ENCODE results near the gene WNT3.

The WNT3 gene

GRCh38 chr17:46777943-46778915, 40.3 kb downstream of the WNT3 start:
- Histone ChIP-seq H3K79me1 (ENCODE audit: low read length) (peaks cover 31% of the 10 kb centered on the region), H4K8ac (ENCODE audit: low read depth, low read length) (no peak overlapping the region), H3K4me1 (ENCODE audit: control insufficient read depth, low read depth, low read length) (peaks cover 25% of the 10 kb centered on the region), H3K4me3 (ENCODE audit: low read length) (no peak overlapping the region), H3K27me3 (ENCODE audit: insufficient read depth, low read length, poor library complexity) (no peaks in the 10 kb centered on the region), H3K9ac (ENCODE audit: low read length) (no peak overlapping the region), H2BK120ac (ENCODE audit: low read depth, low read length) (no peak overlapping the region), H3K23ac (ENCODE audit: low read length) (no peak overlapping the region), H3K36me3 (ENCODE audit: control insufficient read depth, insufficient read depth, low read length) (peaks cover 2% of the 10 kb centered on the region), H3K56ac (ENCODE audit: low read length) (no peak overlapping the region), H3K27ac (ENCODE audit: low read depth, low read length) (no peak overlapping the region), H2BK5ac (ENCODE audit: low read length) (no peak overlapping the region), H3K4ac (ENCODE audit: low read depth, low read length) (no peak overlapping the region), H3K4me2 (ENCODE audit: low read length) (no peak overlapping the region), H2BK15ac (replicated peaks; ENCODE audit: low read depth) (no peak overlapping the region), H4K5ac (ENCODE audit: low read length) (no peak overlapping the region), H3K79me2 (ENCODE audit: control insufficient read depth, insufficient read depth, low read length) (peaks cover 26% of the 10 kb centered on the region), H3K18ac (ENCODE audit: low read length) (no peak overlapping the region), H2AK5ac (ENCODE audit: low read length) (no peak overlapping the region)
- WGBS (ENCODE audit: extremely low coverage, insufficient coverage, low lambda C conversion rate) = no CpG with 5 or more reads among the region's 23 CpGs
- DNase-seq = peak; percentile 71

- H3K79me1 ChIP-seq (ENCODE audit: low read length) = peaks cover 24% of the 10 kb centered on the region
- H3K4me1 ChIP-seq (ENCODE audit: control insufficient read depth, low read depth, low read length) = peaks cover 28% of the 10 kb centered on the region
- no peak overlapping the region for H3K4me3 ChIP-seq (ENCODE audit: low read length)
- H2BK120ac ChIP-seq (ENCODE audit: low read depth, low read length) = no peak overlapping the region
- H4K8ac ChIP-seq (ENCODE audit: low read depth, low read length) = no peak overlapping the region
- no peak overlapping the region for H3K27ac ChIP-seq (ENCODE audit: low read depth, low read length)
- H2BK5ac ChIP-seq (ENCODE audit: low read length) = no peak overlapping the region
- no CpG with 5 or more reads among the region's 12 CpGs for WGBS (ENCODE audit: extremely low coverage, insufficient coverage, low lambda C conversion rate)
- H3K56ac ChIP-seq (ENCODE audit: low read length) = no peak overlapping the region
- DNase-seq = no peak
- no peak overlapping the region for H4K5ac ChIP-seq (ENCODE audit: low read length)
- no peak overlapping the region for H2AK5ac ChIP-seq (ENCODE audit: low read length)
- no peak overlapping the region for H2BK15ac ChIP-seq (replicated peaks; ENCODE audit: low read depth)
- no peaks in the 10 kb centered on the region for H3K27me3 ChIP-seq (ENCODE audit: insufficient read depth, low read length, poor library complexity)
- H3K18ac ChIP-seq (ENCODE audit: low read length) = no peak overlapping the region
- H3K4ac ChIP-seq (ENCODE audit: low read depth, low read length) = no peak overlapping the region
- no peak overlapping the region for H3K23ac ChIP-seq (ENCODE audit: low read length)
- no peaks in the 10 kb centered on the region for H3K36me3 ChIP-seq (ENCODE audit: control insufficient read depth, insufficient read depth, low read length)
- peaks cover 24% of the 10 kb centered on the region for H3K79me2 ChIP-seq (ENCODE audit: control insufficient read depth, insufficient read depth, low read length)
- no peak overlapping the region for H3K4me2 ChIP-seq (ENCODE audit: low read length)
- H3K9ac ChIP-seq (ENCODE audit: low read length) = no peak overlapping the region
Measured at GRCh38 chr17:46776298-46777005, 42.0 kb downstream of the WNT3 start.

- Histone ChIP-seq H3K27ac (ENCODE audit: low read depth, low read length) (peak overlapping the region; percentile 96), H3K18ac (ENCODE audit: low read length) (peak overlapping the region; percentile 62), H3K79me1 (ENCODE audit: low read length) (peaks cover 31% of the 10 kb centered on the region), H3K56ac (ENCODE audit: low read length) (peak overlapping the region; percentile 88), H3K4me3 (ENCODE audit: low read length) (no peak overlapping the region), H4K8ac (ENCODE audit: low read depth, low read length) (no peak overlapping the region), H3K4me1 (ENCODE audit: control insufficient read depth, low read depth, low read length) (peaks cover 27% of the 10 kb centered on the region), H3K9ac (ENCODE audit: low read length) (peak overlapping the region; percentile 60), H3K27me3 (ENCODE audit: insufficient read depth, low read length, poor library complexity) (no peaks in the 10 kb centered on the region), H3K4me2 (ENCODE audit: low read length) (no peak overlapping the region), H2BK15ac (replicated peaks; ENCODE audit: low read depth) (peak overlapping the region; percentile 21), H2BK5ac (ENCODE audit: low read length) (peak overlapping the region; percentile 97), H2AK5ac (ENCODE audit: low read length) (peak overlapping the region; percentile 90), H3K23ac (ENCODE audit: low read length) (peak overlapping the region; percentile 95), H3K36me3 (ENCODE audit: control insufficient read depth, insufficient read depth, low read length) (peaks cover 2% of the 10 kb centered on the region), H3K79me2 (ENCODE audit: control insufficient read depth, insufficient read depth, low read length) (peaks cover 31% of the 10 kb centered on the region), H4K5ac (ENCODE audit: low read length) (no peak overlapping the region), H3K4ac (ENCODE audit: low read depth, low read length) (peak overlapping the region; percentile 94), H2BK120ac (ENCODE audit: low read depth, low read length) (peak overlapping the region; percentile 10)
- no peak for DNase-seq
- no CpG with 5 or more reads among the region's 10 CpGs for WGBS (ENCODE audit: extremely low coverage, insufficient coverage, low lambda C conversion rate)
Measured at GRCh38 chr17:46774108-46774737, 44.3 kb downstream of the WNT3 start.

DNA sequence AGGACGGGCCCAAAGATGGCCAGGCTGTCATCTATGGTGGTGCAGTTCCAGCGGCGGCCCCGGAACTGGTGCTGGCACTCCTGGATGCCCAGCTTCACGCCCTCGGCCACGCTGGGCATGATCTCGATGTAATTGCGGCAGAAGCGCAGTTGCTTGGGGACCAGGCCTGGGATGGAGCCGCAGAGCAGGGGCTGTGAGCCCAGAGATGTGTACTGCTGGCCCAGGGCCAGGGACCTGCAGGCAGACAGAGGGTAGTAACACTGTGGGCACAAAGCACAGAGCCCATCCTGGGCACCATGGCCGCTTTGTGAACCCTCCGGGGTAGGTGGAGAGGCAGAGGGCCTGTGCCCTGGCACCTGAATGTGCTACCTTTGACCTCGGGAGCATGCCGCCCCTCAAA, 44.8 kb downstream of the WNT3 start:
- no peaks in the 10 kb centered on the region for H3K27me3 ChIP-seq (ENCODE audit: insufficient read depth, low read length, poor library complexity)

GRCh38 chr17:46773221-46773605, 45.3 kb downstream of the WNT3 start:
- Histone ChIP-seq H3K4ac (ENCODE audit: low read depth, low read length) (no peak overlapping the region), H3K9ac (ENCODE audit: low read length) (peak overlapping the region; percentile 60), H3K79me2 (ENCODE audit: control insufficient read depth, insufficient read depth, low read length) (peaks cover 36% of the 10 kb centered on the region), H3K56ac (ENCODE audit: low read length) (peak overlapping the region; percentile 95), H4K8ac (ENCODE audit: low read depth, low read length) (no peak overlapping the region), H2AK5ac (ENCODE audit: low read length) (peak overlapping the region; percentile 11), H3K4me1 (ENCODE audit: control insufficient read depth, low read depth, low read length) (peaks cover 25% of the 10 kb centered on the region), H3K23ac (ENCODE audit: low read length) (no peak overlapping the region), H2BK120ac (ENCODE audit: low read depth, low read length) (no peak overlapping the region), H3K27ac (ENCODE audit: low read depth, low read length) (peak overlapping the region; percentile 96), H3K4me2 (ENCODE audit: low read length) (no peak overlapping the region), H3K4me3 (ENCODE audit: low read length) (no peak overlapping the region), H4K5ac (ENCODE audit: low read length) (no peak overlapping the region), H3K36me3 (ENCODE audit: control insufficient read depth, insufficient read depth, low read length) (peaks cover 9% of the 10 kb centered on the region), H3K79me1 (ENCODE audit: low read length) (peaks cover 36% of the 10 kb centered on the region), H2BK5ac (ENCODE audit: low read length) (peak overlapping the region; percentile 93), H3K27me3 (ENCODE audit: insufficient read depth, low read length, poor library complexity) (no peaks in the 10 kb centered on the region), H2BK15ac (replicated peaks; ENCODE audit: low read depth) (no peak overlapping the region), H3K18ac (ENCODE audit: low read length) (peak overlapping the region; percentile 89)
- DNase-seq = peak; percentile 80
- WGBS (ENCODE audit: extremely low coverage, insufficient coverage, low lambda C conversion rate) = no CpG with 5 or more reads among the region's 6 CpGs

More for the DNA sequence above, 44.8 kb downstream of the WNT3 start:
- Histone ChIP-seq H3K27ac (ENCODE audit: low read depth, low read length) (peak overlapping the region; percentile 96), H3K9ac (ENCODE audit: low read length) (peak overlapping the region; percentile 60), H3K23ac (ENCODE audit: low read length) (peak overlapping the region; percentile 74), H3K4me2 (ENCODE audit: low read length) (no peak overlapping the region), H3K79me1 (ENCODE audit: low read length) (peaks cover 33% of the 10 kb centered on the region), H3K4ac (ENCODE audit: low read depth, low read length) (peak overlapping the region; percentile 94), H2BK120ac (ENCODE audit: low read depth, low read length) (peak overlapping the region; percentile 10), H2AK5ac (ENCODE audit: low read length) (peak overlapping the region; percentile 90), H4K8ac (ENCODE audit: low read depth, low read length) (no peak overlapping the region), H4K5ac (ENCODE audit: low read length) (peak overlapping the region; percentile 44), H3K79me2 (ENCODE audit: control insufficient read depth, insufficient read depth, low read length) (peaks cover 32% of the 10 kb centered on the region), H3K36me3 (ENCODE audit: control insufficient read depth, insufficient read depth, low read length) (peaks cover 4% of the 10 kb centered on the region), H2BK5ac (ENCODE audit: low read length) (peak overlapping the region; percentile 97), H3K18ac (ENCODE audit: low read length) (peak overlapping the region; percentile 62), H3K4me1 (ENCODE audit: control insufficient read depth, low read depth, low read length) (peaks cover 25% of the 10 kb centered on the region), H3K4me3 (ENCODE audit: low read length) (no peak overlapping the region), H2BK15ac (replicated peaks; ENCODE audit: low read depth) (no peak overlapping the region), H3K56ac (ENCODE audit: low read length) (peak overlapping the region; percentile 88)
- DNase-seq = no peak
- WGBS (ENCODE audit: extremely low coverage, insufficient coverage, low lambda C conversion rate) = no CpG with 5 or more reads among the region's 15 CpGs

Data from mesendoderm (in vitro differentiated cells).